ENCODE measurements around the gene TREML2.

The TREML2 gene

GRCh38 chr6:41174610-41175009 is 26.3 kb downstream of the TREML2 start:
- peaks cover 16% of the 10 kb centered on the region for H3K4me1 ChIP-seq (ENCODE audit: insufficient read depth, low read length)
- H3K36me3 ChIP-seq (ENCODE audit: insufficient read depth, low read length), result no peaks in the 10 kb centered on the region
- H3K4me3 ChIP-seq (ENCODE audit: low read length), result no peak overlapping the region
- WGBS, result 98% methylated on average over 2 of the region's 2 CpGs
- no peaks in the 10 kb centered on the region for H3K27me3 ChIP-seq (ENCODE audit: insufficient read depth, low read length)
- no peak overlapping the region for H3K9ac ChIP-seq (ENCODE audit: low read depth, low read length)
- H3K9me3 ChIP-seq (ENCODE audit: insufficient read depth, low read depth, low read length), result no peaks in the 10 kb centered on the region
- H3K27ac ChIP-seq (ENCODE audit: low read depth, low read length), result no peak overlapping the region

- WGBS, result 18% methylated on average over 2 of the region's 3 CpGs
- Histone ChIP-seq H3K36me3 (ENCODE audit: insufficient read depth, low read length) (no peaks in the 10 kb centered on the region), H3K4me3 (ENCODE audit: low read length) (no peak overlapping the region), H3K9ac (ENCODE audit: low read depth, low read length) (peak overlapping the region; percentile 33; the same call in 1 of the 2 replicates), H3K27ac (ENCODE audit: low read depth, low read length) (peak overlapping the region; percentile 81; the same call in 1 of the 2 replicates), H3K9me3 (ENCODE audit: insufficient read depth, low read depth, low read length) (no peaks in the 10 kb centered on the region), H3K4me1 (ENCODE audit: insufficient read depth, low read length) (peaks cover 16% of the 10 kb centered on the region), H3K27me3 (ENCODE audit: insufficient read depth, low read length) (no peaks in the 10 kb centered on the region)
These were observed 29.0 kb downstream of the TREML2 start for GRCh38 chr6:41171908-41172307.

- H3K36me3 ChIP-seq (ENCODE audit: insufficient read depth, low read length), result no peaks in the 10 kb centered on the region
- no peaks in the 10 kb centered on the region for H3K9me3 ChIP-seq (ENCODE audit: insufficient read depth, low read depth, low read length)
- peaks cover 16% of the 10 kb centered on the region for H3K4me1 ChIP-seq (ENCODE audit: insufficient read depth, low read length)
- no peak overlapping the region for H3K9ac ChIP-seq (ENCODE audit: low read depth, low read length)
- H3K27ac ChIP-seq (ENCODE audit: low read depth, low read length), result peak overlapping the region; percentile 81; the same call in 1 of the 2 replicates
- no peaks in the 10 kb centered on the region for H3K27me3 ChIP-seq (ENCODE audit: insufficient read depth, low read length)
- no peak overlapping the region for H3K4me3 ChIP-seq (ENCODE audit: low read length)
- WGBS, result 64% methylated on average over 4 of the region's 4 CpGs
These were observed 30.3 kb downstream of the TREML2 start for GRCh38 chr6:41170547-41171160.

GRCh38 chr6:41167173-41167963 is 33.6 kb downstream of the TREML2 start:
- Histone ChIP-seq H3K36me3 (ENCODE audit: insufficient read depth, low read length) (no peaks in the 10 kb centered on the region), H3K27me3 (ENCODE audit: insufficient read depth, low read length) (no peaks in the 10 kb centered on the region)
- 73% methylated on average over 5 of the region's 5 CpGs for WGBS

GRCh38 chr6:41164551-41165120 is 36.3 kb downstream of the TREML2 start:
- Histone ChIP-seq H3K9me3 (ENCODE audit: insufficient read depth, low read depth, low read length) (no peaks in the 10 kb centered on the region), H3K27ac (ENCODE audit: low read depth, low read length) (no peak overlapping the region), H3K9ac (ENCODE audit: low read depth, low read length) (no peak overlapping the region), H3K36me3 (ENCODE audit: insufficient read depth, low read length) (no peaks in the 10 kb centered on the region), H3K4me1 (ENCODE audit: insufficient read depth, low read length) (no peaks in the 10 kb centered on the region), H3K27me3 (ENCODE audit: insufficient read depth, low read length) (no peaks in the 10 kb centered on the region), H3K4me3 (ENCODE audit: low read length) (no peak overlapping the region)
- WGBS, result 100% methylated on average over 3 of the region's 4 CpGs

More at GRCh38 chr6:41167173-41167963, 33.6 kb downstream of the TREML2 start:
- Histone ChIP-seq H3K9me3 (ENCODE audit: insufficient read depth, low read depth, low read length) (no peaks in the 10 kb centered on the region), H3K9ac (ENCODE audit: low read depth, low read length) (no peak overlapping the region), H3K4me1 (ENCODE audit: insufficient read depth, low read length) (peaks cover 16% of the 10 kb centered on the region), H3K4me3 (ENCODE audit: low read length) (no peak overlapping the region), H3K27ac (ENCODE audit: low read depth, low read length) (no peak overlapping the region)

GRCh38 chr6:41163419-41163717 is 37.6 kb downstream of the TREML2 start:
- no peaks in the 10 kb centered on the region for H3K4me1 ChIP-seq (ENCODE audit: insufficient read depth, low read length)
- H3K27me3 ChIP-seq (ENCODE audit: insufficient read depth, low read length), result no peaks in the 10 kb centered on the region
- no peaks in the 10 kb centered on the region for H3K36me3 ChIP-seq (ENCODE audit: insufficient read depth, low read length)
- no peak overlapping the region for H3K4me3 ChIP-seq (ENCODE audit: low read length)
- no peaks in the 10 kb centered on the region for H3K9me3 ChIP-seq (ENCODE audit: insufficient read depth, low read depth, low read length)
- 93% methylated on average over 1 of the region's 1 CpG for WGBS
- H3K27ac ChIP-seq (ENCODE audit: low read depth, low read length), result no peak overlapping the region
- no peak overlapping the region for H3K9ac ChIP-seq (ENCODE audit: low read depth, low read length)

GRCh38 chr6:41162687-41163418 is 38.1 kb downstream of the TREML2 start, which contains the start of gene TREM2:
TSS of gene TREM2 (minus strand) at chr6:41163116. CDS start at chr6:41163082, 34 bp downstream.
- no peaks in the 10 kb centered on the region for H3K9me3 ChIP-seq (ENCODE audit: insufficient read depth, low read depth, low read length)
- no peak within 1 kb of the TSS for H3K27ac ChIP-seq (ENCODE audit: low read depth, low read length)
- no peaks in the 10 kb centered on the region for H3K36me3 ChIP-seq (ENCODE audit: insufficient read depth, low read length)
- no peaks in the 10 kb centered on the region for H3K4me1 ChIP-seq (ENCODE audit: insufficient read depth, low read length)
- no peaks in the 10 kb centered on the region for H3K27me3 ChIP-seq (ENCODE audit: insufficient read depth, low read length)
- no peak within 1 kb of the TSS for H3K9ac ChIP-seq (ENCODE audit: low read depth, low read length)
- WGBS, result 89% methylated on average over 10 of the region's 10 CpGs
- H3K4me3 ChIP-seq (ENCODE audit: low read length), result no peak within 1 kb of the TSS

- no peak overlapping the region for H3K27ac ChIP-seq (ENCODE audit: low read depth, low read length)
- H3K9ac ChIP-seq (ENCODE audit: low read depth, low read length), result no peak overlapping the region
- no peaks in the 10 kb centered on the region for H3K9me3 ChIP-seq (ENCODE audit: insufficient read depth, low read depth, low read length)
- 95% methylated on average over 13 of the region's 13 CpGs for WGBS
- no peaks in the 10 kb centered on the region for H3K36me3 ChIP-seq (ENCODE audit: insufficient read depth, low read length)
- H3K4me3 ChIP-seq (ENCODE audit: low read length), result no peak overlapping the region
- no peaks in the 10 kb centered on the region for H3K27me3 ChIP-seq (ENCODE audit: insufficient read depth, low read length)
- no peaks in the 10 kb centered on the region for H3K4me1 ChIP-seq (ENCODE audit: insufficient read depth, low read length)
These were observed 38.9 kb downstream of the TREML2 start for GRCh38 chr6:41161851-41162552.

- H3K27ac ChIP-seq (ENCODE audit: low read depth, low read length), result no peak overlapping the region
- H3K9me3 ChIP-seq (ENCODE audit: insufficient read depth, low read depth, low read length), result no peaks in the 10 kb centered on the region
- WGBS, result 92% methylated on average over 10 of the region's 10 CpGs
- H3K4me1 ChIP-seq (ENCODE audit: insufficient read depth, low read length), result no peaks in the 10 kb centered on the region
- no peak overlapping the region for H3K4me3 ChIP-seq (ENCODE audit: low read length)
- H3K9ac ChIP-seq (ENCODE audit: low read depth, low read length), result no peak overlapping the region
- H3K36me3 ChIP-seq (ENCODE audit: insufficient read depth, low read length), result no peaks in the 10 kb centered on the region
- H3K27me3 ChIP-seq (ENCODE audit: insufficient read depth, low read length), result no peaks in the 10 kb centered on the region
These were observed 39.6 kb downstream of the TREML2 start for GRCh38 chr6:41161380-41161779.

- no peak overlapping the region for H3K9ac ChIP-seq (ENCODE audit: low read depth, low read length)
- no peaks in the 10 kb centered on the region for H3K4me1 ChIP-seq (ENCODE audit: insufficient read depth, low read length)
- no peak overlapping the region for H3K4me3 ChIP-seq (ENCODE audit: low read length)
- H3K27ac ChIP-seq (ENCODE audit: low read depth, low read length), result no peak overlapping the region
- H3K36me3 ChIP-seq (ENCODE audit: insufficient read depth, low read length), result no peaks in the 10 kb centered on the region
- no peaks in the 10 kb centered on the region for H3K27me3 ChIP-seq (ENCODE audit: insufficient read depth, low read length)
- 83% methylated on average over 3 of the region's 3 CpGs for WGBS
- H3K9me3 ChIP-seq (ENCODE audit: insufficient read depth, low read depth, low read length), result no peaks in the 10 kb centered on the region
These were observed 40.0 kb downstream of the TREML2 start for GRCh38 chr6:41160933-41161332.
